NB4 (cell line): ENCODE results near the gene JTB.
"Not testable (repeated sequence)": the region's sequence is repeated elsewhere in the genome, so short reads cannot be mapped to it uniquely, and the experiment has no call there.

ENCODE experiments used
- DNase-seq: peaks from one replicate; pipeline ENCODE4 v3.0.0; 2010; ENCODE audit warnings: low read depth
- H3K4me3 ChIP-seq: one replicate; pipeline ENCODE4 v1.5.1; 2011; ENCODE audit warnings: mild to moderate bottlenecking, low read depth, low read length, moderate library complexity
- CTCF ChIP-seq: IDR thresholded peaks from one replicate; pipeline ENCODE4 v1.5.1; 2012; ENCODE audit warnings: low read depth, low read length
- MAX ChIP-seq: IDR thresholded peaks from 2 replicates; pipeline ENCODE4 v1.6.1; 2011; ENCODE audit warnings: low read depth, low read length
- MYC ChIP-seq: IDR thresholded peaks from 2 replicates; pipeline ENCODE4 v1.6.1; 2011; ENCODE audit warnings: low read depth, low read length
- POLR2A ChIP-seq: IDR thresholded peaks from 2 replicates; pipeline ENCODE4 v1.6.1; 2011; ENCODE audit warnings: mild to moderate bottlenecking; ENCODE audit not compliant: insufficient read length; ENCODE audit errors: extremely low read depth

The JTB gene

GRCh38 chr1:153977250-153978240 lies at the start of gene JTB:
Gene JTB, minus strand, starts transcription at chr1:153977674. Its CDS starts 422 bp downstream, at chr1:153977252.
- no peak for TF ChIP-seq CTCF
- TF ChIP-seq MYC, result peak; percentile 86
- TF ChIP-seq MAX, result peak; percentile 69
- peak; percentile 91 for TF ChIP-seq POLR2A
- peak; percentile 90 for DNase-seq
- H3K4me3 ChIP-seq, result peak within 1 kb of the TSS; percentile 91

DNA sequence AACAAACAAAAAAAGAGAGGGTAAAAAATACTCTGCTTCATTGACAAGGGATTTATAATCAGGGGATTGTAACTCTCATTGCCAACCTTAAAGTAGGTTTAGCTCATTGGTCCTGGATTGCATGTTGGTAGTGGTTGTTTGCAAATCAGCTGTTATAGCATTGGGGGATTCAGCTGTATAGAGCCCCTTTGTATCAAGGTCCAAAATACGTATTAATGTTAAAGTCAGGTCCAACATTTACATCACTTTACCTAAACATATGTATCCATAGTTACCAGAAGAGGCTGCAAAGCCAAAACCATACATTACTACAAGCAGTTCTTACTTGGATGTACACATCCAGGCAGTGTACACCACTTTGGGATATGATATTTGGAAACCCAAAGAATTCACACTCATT lies 42.5 kb upstream of the JTB start:
- DNase-seq, result no peak
- TF ChIP-seq CTCF (no peak), POLR2A (no peak), MYC (no peak), MAX (no peak)
- H3K4me3 ChIP-seq, result no peak overlapping the region

DNA sequence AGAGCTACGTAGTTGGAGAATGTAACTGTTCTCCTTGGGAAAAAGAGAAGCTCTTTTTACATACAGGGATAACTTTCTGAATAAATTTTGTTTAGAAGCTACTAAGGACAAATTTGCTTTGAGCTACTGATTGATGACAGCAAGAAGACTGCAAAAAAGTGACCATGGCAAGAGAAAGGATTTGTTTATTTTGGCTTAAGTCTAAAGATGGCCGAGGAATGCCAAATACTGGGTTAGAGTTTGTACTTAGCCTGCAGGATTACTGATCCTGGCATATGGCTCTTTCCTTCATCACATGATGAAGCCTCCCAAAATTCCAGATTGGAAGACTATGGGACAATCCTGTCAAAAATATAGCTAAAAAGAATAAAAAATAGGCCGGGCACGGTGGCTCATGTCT lies 41.8 kb upstream of the JTB start:
- TF ChIP-seq POLR2A (no peak), MAX (no peak), MYC (no peak), CTCF (no peak)
- DNase-seq, result no peak

GRCh38 chr1:154014154-154014907 lies 36.9 kb upstream of the JTB start:
- H3K4me3 ChIP-seq, result no peak overlapping the region
- DNase-seq, result peak; percentile 54
- TF ChIP-seq POLR2A, result no peak
- no peak for TF ChIP-seq MYC
- peak; percentile 24; the same call in 1 of the 2 replicates for TF ChIP-seq MAX

More for the DNA sequence above, 41.8 kb upstream of the JTB start:
- no peak overlapping the region for H3K4me3 ChIP-seq

GRCh38 chr1:154012543-154012942 lies 35.1 kb upstream of the JTB start:
- not testable (repeated sequence) for H3K4me3 ChIP-seq

GRCh38 chr1:154012129-154012528 lies 34.7 kb upstream of the JTB start:
- TF ChIP-seq CTCF, result no peak
- no peak for TF ChIP-seq MAX
- no peak for TF ChIP-seq POLR2A
- TF ChIP-seq MYC, result no peak
- no peak overlapping the region for H3K4me3 ChIP-seq
- DNase-seq, result no peak

More at GRCh38 chr1:154012543-154012942, 35.1 kb upstream of the JTB start:
- DNase-seq, result not testable (repeated sequence)
